A673 (cell line): Measurements from ENCODE around the gene ABCB4.

Experiments used
- CTCF ChIP-seq: fragments of 300-800, 200-600 bp; sonication (generic); conservative IDR thresholded peaks from 2 replicates; pipeline ENCODE4 v1.5.1; 2017; ENCODE audit warnings: low read depth, mild to moderate bottlenecking, antibody characterized with exemption, low read length, moderate library complexity, mixed read lengths
- EZH2 ChIP-seq: fragments of 200-600 bp; sonication (generic); IDR thresholded peaks from 2 replicates; pipeline ENCODE4 v1.6.1; 2017; ENCODE audit warnings: borderline replicate concordance, low read depth, mild to moderate bottlenecking, mixed read lengths, antibody characterized with exemption, low read length; ENCODE audit not compliant: poor library complexity, severe bottlenecking

GRCh38 chr7:87404674-87405073 is 70.8 kb downstream of the ABCB4 start:
- TF ChIP-seq CTCF (no peak), EZH2 (no peak)
